ENCODE data around the gene DHX16.

DNA sequence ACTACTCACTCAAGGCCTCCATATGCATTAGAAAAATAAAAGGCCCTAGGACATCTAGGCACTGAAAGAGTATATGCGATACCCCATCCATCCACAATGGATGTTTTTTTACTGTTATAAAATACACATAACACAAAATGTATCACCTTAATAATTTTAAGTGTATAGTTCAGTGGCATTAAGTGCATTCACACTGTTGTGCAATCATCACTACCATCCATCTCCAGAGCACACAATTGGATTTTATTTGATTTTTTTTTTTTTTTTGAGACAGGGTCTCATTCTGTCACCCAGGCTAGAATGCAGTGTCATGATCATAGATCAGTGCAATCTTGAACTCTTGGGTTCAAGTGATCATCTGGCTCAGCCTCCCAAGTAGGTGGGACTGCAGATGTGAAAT, 41.5 kb upstream of the DHX16 start:
- TF ChIP-seq EP300 (IDR thresholded peaks at IDR 0.05), result no peak
- TF ChIP-seq, protein P1, sequence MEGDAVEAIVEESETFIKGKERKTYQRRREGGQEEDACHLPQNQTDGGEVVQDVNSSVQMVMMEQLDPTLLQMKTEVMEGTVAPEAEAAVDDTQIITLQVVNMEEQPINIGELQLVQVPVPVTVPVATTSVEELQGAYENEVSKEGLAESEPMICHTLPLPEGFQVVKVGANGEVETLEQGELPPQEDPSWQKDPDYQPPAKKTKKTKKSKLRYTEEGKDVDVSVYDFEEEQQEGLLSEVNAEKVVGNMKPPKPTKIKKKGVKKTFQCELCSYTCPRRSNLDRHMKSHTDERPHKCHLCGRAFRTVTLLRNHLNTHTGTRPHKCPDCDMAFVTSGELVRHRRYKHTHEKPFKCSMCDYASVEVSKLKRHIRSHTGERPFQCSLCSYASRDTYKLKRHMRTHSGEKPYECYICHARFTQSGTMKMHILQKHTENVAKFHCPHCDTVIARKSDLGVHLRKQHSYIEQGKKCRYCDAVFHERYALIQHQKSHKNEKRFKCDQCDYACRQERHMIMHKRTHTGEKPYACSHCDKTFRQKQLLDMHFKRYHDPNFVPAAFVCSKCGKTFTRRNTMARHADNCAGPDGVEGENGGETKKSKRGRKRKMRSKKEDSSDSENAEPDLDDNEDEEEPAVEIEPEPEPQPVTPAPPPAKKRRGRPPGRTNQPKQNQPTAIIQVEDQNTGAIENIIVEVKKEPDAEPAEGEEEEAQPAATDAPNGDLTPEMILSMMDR (IDR thresholded peaks at IDR 0.05), result no peak
- no peak for TF ChIP-seq POLR2AphosphoS5 (IDR thresholded peaks at IDR 0.05)
- no peak for TF ChIP-seq POLR2A (IDR thresholded peaks at IDR 0.05)

Measured in upper lobe of left lung (tissue), 4 donors.